GM10248 (cell line): Measurements from ENCODE around the gene MEOX2.

ENCODE experiments used
- CTCF ChIA-PET: fragments of 300-600 bp; sonication (Branson Sonifier 250); formaldehyde crosslinking; extraction: SDS; loops from one replicate; lab custom pipeline; 2021; ENCODE audit warnings: antibody characterized with exemption; lab: Yijun Ruan, JAX
- POLR2A ChIA-PET: fragments of 350-650 bp; sonication (Branson Sonifier 250); formaldehyde crosslinking; extraction: SDS; loops from one replicate; lab custom pipeline; 2020; ENCODE audit warnings: antibody characterized with exemption; lab: Yijun Ruan, JAX
- DNase-seq: peaks from one replicate; pipeline ENCODE4 v3.0.0; 2012; ENCODE audit errors: extremely low spot score
- CTCF ChIP-seq: IDR thresholded peaks from 2 replicates; pipeline ENCODE4 v1.5.1; 2012; ENCODE audit warnings: mild to moderate bottlenecking, low read depth; ENCODE audit errors: extremely low read depth, missing control alignments, control extremely low read depth

The MEOX2 gene

GRCh38 chr7:15604166-15604565 lies 82.3 kb downstream of the MEOX2 start:
- POLR2A ChIA-PET, result no interaction called here
- no peak for DNase-seq
- TF ChIP-seq CTCF, result no peak
- CTCF ChIA-PET, result no interaction called here

- DNase-seq, result no peak
- no peak for TF ChIP-seq CTCF
- CTCF ChIA-PET, result no interaction called here
- POLR2A ChIA-PET, result no interaction called here
Measured at GRCh38 chr7:15603124-15603523, 83.4 kb downstream of the MEOX2 start.

- no peak for TF ChIP-seq CTCF
- ChIA-PET CTCF (no interaction called here), POLR2A (no interaction called here)
- DNase-seq, result no peak
Measured at GRCh38 chr7:15602236-15602635, 84.2 kb downstream of the MEOX2 start.

- ChIA-PET POLR2A (no interaction called here), CTCF (interaction anchor here (1.7 kb wide), 1 partner anchor 9 kb away, joined by 4 read pairs; no protein-coding TSS in a partner anchor)
- TF ChIP-seq CTCF, result no peak
- DNase-seq, result no peak
Measured at GRCh38 chr7:15601175-15601574, 85.3 kb downstream of the MEOX2 start.

GRCh38 chr7:15600298-15600697 lies 86.2 kb downstream of the MEOX2 start:
- no peak for TF ChIP-seq CTCF
- POLR2A ChIA-PET, result no interaction called here
- DNase-seq, result no peak
- CTCF ChIA-PET, result interaction anchor here (1.7 kb wide), 1 partner anchor 10 kb away, joined by 4 read pairs; no protein-coding TSS in a partner anchor

GRCh38 chr7:15594461-15594860 lies 92.0 kb downstream of the MEOX2 start:
- CTCF ChIA-PET, result interaction anchor here (1.3 to 1.6 kb wide), 2 partner anchors 13 to 14 kb away, joined by 3 to 4 read pairs; no protein-coding TSS in a partner anchor
- TF ChIP-seq CTCF, result no peak
- no peak for DNase-seq
- POLR2A ChIA-PET, result no interaction called here
